Liver (tissue), 9 donors: Measurements from ENCODE around the gene ETF1. TPM values are rescaled to one million over a fixed set of nuclear protein-coding genes. Genes with fewer than 3 reads are reported as not detected.
A peak's percentile ranks its signal among the peaks of the same experiment; 100 is the strongest.
"Not testable (repeated sequence)": the region's sequence is repeated elsewhere in the genome, so short reads cannot be mapped to it uniquely, and the experiment has no call there.

Experiments used
- DNase-seq: peaks from one replicate; pipeline ENCODE4 v3.0.0-alpha.2; 2017; ENCODE audit warnings: low spot score
- H3K27ac ChIP-seq, 2 donors: one replicate each; pipeline ENCODE4 v1.7.0; 2013; ENCODE audit warnings: inconsistent platforms in 2 of 2, low read length in 2 of 2, control low read depth in 1 of 2, low read depth in 1 of 2, mild to moderate bottlenecking in 1 of 2
- H3K27me3 ChIP-seq, 4 donors: one replicate each; pipeline versions ENCODE4 v1.6.1 to v1.7.0; 2013; ENCODE audit warnings: low read length in 3 of 4, inconsistent platforms in 1 of 4, mild to moderate bottlenecking in 1 of 4, moderate library complexity in 1 of 4; ENCODE audit not compliant: control insufficient read depth in 4 of 4, insufficient read depth in 4 of 4
- H3K36me3 ChIP-seq, 4 donors: one replicate each; pipeline versions ENCODE4 v1.6.1 to v1.7.0; 2013; ENCODE audit warnings: low read length in 3 of 4, mild to moderate bottlenecking in 3 of 4, low read depth in 1 of 4, moderate library complexity in 1 of 4; ENCODE audit not compliant: control insufficient read depth in 4 of 4, insufficient read depth in 3 of 4
- H3K4me1 ChIP-seq, 4 donors: one replicate each; pipeline versions ENCODE4 v1.6.1 to v1.7.0; 2013; ENCODE audit warnings: low read length in 3 of 4, mild to moderate bottlenecking in 3 of 4, moderate library complexity in 1 of 4; ENCODE audit not compliant: control insufficient read depth in 4 of 4, insufficient read depth in 4 of 4
- H3K4me3 ChIP-seq, 3 donors: one replicate each; pipeline versions ENCODE4 v1.6.1 to v1.7.0; 2013; ENCODE audit warnings: low read length in 3 of 3, control low read depth in 1 of 3, low read depth in 1 of 3, mild to moderate bottlenecking in 1 of 3
- H3K9ac ChIP-seq, 2 donors: one replicate each; pipeline ENCODE4 v1.7.0; 2013; ENCODE audit warnings: low read length in 2 of 2, mild to moderate bottlenecking in 2 of 2, moderate library complexity in 2 of 2, control low read depth in 1 of 2, low read depth in 1 of 2
- H3K9me3 ChIP-seq, 4 donors: one replicate each; pipeline versions ENCODE4 v1.6.1 to v1.7.0; 2013; ENCODE audit warnings: low read length in 3 of 4; ENCODE audit not compliant: control insufficient read depth in 4 of 4
- CTCF ChIP-seq: fragments of 150-350 bp; IDR thresholded peaks from 2 replicates; pipeline ENCODE4 v1.5.1; 2017; ENCODE audit warnings: improper control_type of control experiment, low read depth, low read length; ENCODE audit not compliant: missing input control
- EGR1 ChIP-seq, 2 donors: IDR thresholded peaks; 2 replicates each; pipeline ENCODE4 v1.6.1; 2016 to 2018; ENCODE audit warnings: antibody characterized with exemption in 2 of 2, low read depth in 2 of 2
- FOXA1 ChIP-seq: IDR thresholded peaks from 2 replicates; pipeline ENCODE4 v1.6.1; 2016; ENCODE audit warnings: antibody characterized with exemption
- FOXA2 ChIP-seq: IDR thresholded peaks from 2 replicates; pipeline ENCODE4 v1.6.1; 2016; ENCODE audit warnings: antibody characterized with exemption
- GABPA ChIP-seq, 2 donors: IDR thresholded peaks in 1 of 2; conservative IDR thresholded peaks in 1 of 2; 2 replicates each; pipeline ENCODE4 v1.6.1; 2016; ENCODE audit warnings: antibody characterized with exemption in 2 of 2, mild to moderate bottlenecking in 1 of 2, moderate library complexity in 1 of 2
- HNF4A ChIP-seq, 2 donors: conservative IDR thresholded peaks; 2 replicates each; pipeline ENCODE4 v1.6.1; 2016; ENCODE audit warnings: antibody characterized with exemption in 2 of 2, mild to moderate bottlenecking in 2 of 2
- HNF4G ChIP-seq: IDR thresholded peaks from 2 replicates; pipeline ENCODE4 v1.6.1; 2016; ENCODE audit warnings: antibody characterized with exemption
- JUND ChIP-seq, 2 donors: IDR thresholded peaks; 2 replicates each; pipeline ENCODE4 v1.6.1; 2016; ENCODE audit warnings: antibody characterized with exemption in 2 of 2
- MAX ChIP-seq: IDR thresholded peaks from 2 replicates; pipeline ENCODE4 v1.6.1; 2016; ENCODE audit warnings: antibody characterized with exemption
- NR2F2 ChIP-seq: IDR thresholded peaks from 2 replicates; pipeline ENCODE4 v1.6.1; 2016; ENCODE audit warnings: antibody characterized with exemption
- RAD21 ChIP-seq, 2 donors: IDR thresholded peaks; 2 replicates each; pipeline ENCODE4 v1.6.1; 2016; ENCODE audit warnings: antibody characterized with exemption in 2 of 2, mild to moderate bottlenecking in 2 of 2
- RXRA ChIP-seq, 2 donors: IDR thresholded peaks; 2 replicates each; pipeline ENCODE4 v1.6.1; 2017 to 2018; ENCODE audit warnings: antibody characterized with exemption in 2 of 2, mild to moderate bottlenecking in 1 of 2
- SP1 ChIP-seq: IDR thresholded peaks from 2 replicates; pipeline ENCODE4 v1.6.1; 2018; ENCODE audit warnings: antibody characterized with exemption, mild to moderate bottlenecking
- TAF1 ChIP-seq: conservative IDR thresholded peaks from 2 replicates; pipeline ENCODE4 v1.6.1; 2016; ENCODE audit warnings: antibody characterized with exemption, mild to moderate bottlenecking
- YY1 ChIP-seq: IDR thresholded peaks from 2 replicates; pipeline ENCODE4 v1.6.1; 2016; ENCODE audit warnings: antibody characterized with exemption, mild to moderate bottlenecking
- whole genome bisulfite sequencing: extraction: QIAGEN DNeasy Blood & Tissue Kit; methylation state at CpG from one replicate; pipeline ENCODE4 v1.1.7; 2013; 5-methylcytosine and 5-hydroxymethylcytosine counted together
- polyA plus RNA-seq, 2 donors: library from polyadenylated mRNA; stranded (reverse) in 1 of 2; unstranded in 1 of 2; fragments of 200-250 nt in 1 of 2; fragments of >200 nt in 1 of 2; fragmentation: Nextera tagmentation in 1 of 2; extraction: Ambion mirVana in 1 of 2; gene quantifications; one replicate each; pipeline versions ENCODE4 v1.2.1 to v1.2.3, GENCODE V29; 2013 to 2015
- total RNA-seq, 2 donors: library from RNA; depleted of rRNA; stranded (reverse); fragments of >200 nt; gene quantifications; one replicate each; pipeline ENCODE4 v1.2.3, GENCODE V29; 2014
- TF ChIP-seq, protein P1 (sequence below): IDR thresholded peaks from 2 replicates; pipeline ENCODE4 v1.6.1; 2016; ENCODE audit warnings: antibody characterized with exemption
- TF ChIP-seq, protein P2 (sequence below): IDR thresholded peaks from 2 replicates; pipeline ENCODE4 v1.6.1; 2016; ENCODE audit warnings: antibody characterized with exemption
- TF ChIP-seq, protein P3 (sequence below): IDR thresholded peaks from 2 replicates; pipeline ENCODE4 v1.6.1; 2016; ENCODE audit warnings: antibody characterized with exemption, mild to moderate bottlenecking
- donor health status: healthy.
- donor health status: healthy.
- donor health status: healthy.
- donor health status: healthy.
- donor health status: healthy.

Gene ETF1
- total and polyA plus RNA-seq, 4 donors = 21.7 to 39.7 (median 31.1) TPM

GRCh38 chr5:138507485-138507884, 35.6 kb downstream of the ETF1 start:
- not testable (repeated sequence) for H3K4me3 ChIP-seq, H3K27me3 ChIP-seq, H3K9me3 ChIP-seq, DNase-seq, H3K9ac ChIP-seq
- Histone ChIP-seq H3K27ac (peak overlapping the region; percentile 56 to 66), H3K36me3 (peaks cover 11 to 27% (median 18%) of the 10 kb centered on the region in 4 donors), H3K4me1 (peaks cover 11 to 46% (median 39%) of the 10 kb centered on the region in 4 donors)
- WGBS = 39% methylated on average over 8 of the region's 8 CpGs
- TF ChIP-seq GABPA (IDR thresholded peaks at IDR 0.05 in 1 of 2, conservative IDR thresholded peaks at IDR 0.05 in 1 of 2) (peak in 1 of 2 donors; percentile 62), FOXA2 (peak; percentile 58), EGR1 (IDR thresholded peaks at IDR 0.05; ENCODE audit: low read depth in 2 of 2) (peak in 1 of 2 donors; percentile 43), HNF4A (conservative IDR thresholded peaks at IDR 0.05) (peak; percentile 65 to 75), SP1 (peak; percentile 63), RAD21 (IDR thresholded peaks at IDR 0.05) (peak in 1 of 2 donors; percentile 41), MAX (peak; percentile 73), YY1 (peak; percentile 69), JUND (IDR thresholded peaks at IDR 0.05) (peak; percentile 92 to 93), RXRA (IDR thresholded peaks at IDR 0.05) (peak; percentile 60 to 76)
- TF ChIP-seq, protein P1, sequence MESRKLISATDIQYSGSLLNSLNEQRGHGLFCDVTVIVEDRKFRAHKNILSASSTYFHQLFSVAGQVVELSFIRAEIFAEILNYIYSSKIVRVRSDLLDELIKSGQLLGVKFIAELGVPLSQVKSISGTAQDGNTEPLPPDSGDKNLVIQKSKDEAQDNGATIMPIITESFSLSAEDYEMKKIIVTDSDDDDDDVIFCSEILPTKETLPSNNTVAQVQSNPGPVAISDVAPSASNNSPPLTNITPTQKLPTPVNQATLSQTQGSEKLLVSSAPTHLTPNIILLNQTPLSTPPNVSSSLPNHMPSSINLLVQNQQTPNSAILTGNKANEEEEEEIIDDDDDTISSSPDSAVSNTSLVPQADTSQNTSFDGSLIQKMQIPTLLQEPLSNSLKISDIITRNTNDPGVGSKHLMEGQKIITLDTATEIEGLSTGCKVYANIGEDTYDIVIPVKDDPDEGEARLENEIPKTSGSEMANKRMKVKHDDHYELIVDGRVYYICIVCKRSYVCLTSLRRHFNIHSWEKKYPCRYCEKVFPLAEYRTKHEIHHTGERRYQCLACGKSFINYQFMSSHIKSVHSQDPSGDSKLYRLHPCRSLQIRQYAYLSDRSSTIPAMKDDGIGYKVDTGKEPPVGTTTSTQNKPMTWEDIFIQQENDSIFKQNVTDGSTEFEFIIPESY = peak; percentile 84
- TF ChIP-seq, protein P2, sequence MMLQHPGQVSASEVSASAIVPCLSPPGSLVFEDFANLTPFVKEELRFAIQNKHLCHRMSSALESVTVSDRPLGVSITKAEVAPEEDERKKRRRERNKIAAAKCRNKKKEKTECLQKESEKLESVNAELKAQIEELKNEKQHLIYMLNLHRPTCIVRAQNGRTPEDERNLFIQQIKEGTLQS = peak; percentile 81

DNA sequence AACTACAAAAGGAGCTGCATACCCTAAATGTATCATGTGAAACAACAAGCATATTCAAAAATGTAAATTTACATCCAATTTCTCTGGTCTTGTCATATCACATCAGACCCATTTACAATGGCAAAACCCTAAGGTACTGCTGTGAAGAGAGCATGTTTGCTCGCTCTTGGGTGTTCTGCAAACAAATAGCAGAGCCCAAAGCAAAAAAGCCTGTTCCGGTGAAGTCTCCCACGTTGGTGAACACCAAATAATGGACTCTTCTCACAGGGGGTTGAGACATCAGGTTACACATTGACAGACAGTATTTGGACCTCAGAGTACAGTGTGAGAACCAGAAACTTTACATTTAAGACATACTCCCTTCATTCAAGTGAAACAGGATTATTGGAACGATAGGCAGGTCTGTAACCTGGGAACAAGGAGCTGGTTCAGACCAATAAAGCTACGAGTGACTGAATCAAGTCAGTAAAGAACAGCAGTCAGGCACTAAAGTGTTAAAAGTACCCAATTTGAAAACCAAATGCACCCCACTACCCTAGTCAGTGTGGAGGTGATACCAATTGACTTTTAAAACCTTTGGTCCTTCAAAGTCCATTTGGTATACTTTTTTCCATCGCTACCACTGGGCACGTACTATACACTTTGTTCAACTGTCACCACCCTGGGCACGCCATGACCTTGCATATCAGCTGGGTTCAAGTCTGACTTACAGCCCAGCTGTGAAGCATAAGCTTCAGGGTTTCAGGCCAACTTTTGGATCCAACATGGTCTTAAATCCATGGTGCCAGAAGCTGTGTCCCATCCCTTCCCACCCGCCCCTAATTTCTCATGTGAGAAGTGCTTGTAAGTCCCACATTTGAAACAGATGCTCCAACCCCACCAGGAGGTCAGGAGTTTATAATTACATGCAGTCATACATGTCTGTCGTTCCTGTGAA, 36.4 kb downstream of the ETF1 start:
- TF ChIP-seq HNF4G (no peak), RAD21 (IDR thresholded peaks at IDR 0.05) (peak; percentile 9 to 18), JUND (IDR thresholded peaks at IDR 0.05) (no peak), HNF4A (conservative IDR thresholded peaks at IDR 0.05) (peak; percentile 50 to 60), YY1 (peak; percentile 59), SP1 (peak; percentile 23), FOXA2 (no peak), RXRA (IDR thresholded peaks at IDR 0.05) (peak in 1 of 2 donors; percentile 26), EGR1 (IDR thresholded peaks at IDR 0.05; ENCODE audit: low read depth in 2 of 2) (no peak), TAF1 (no peak), NR2F2 (no peak), FOXA1 (no peak), GABPA (IDR thresholded peaks at IDR 0.05 in 1 of 2, conservative IDR thresholded peaks at IDR 0.05 in 1 of 2) (peak in 1 of 2 donors; percentile 68), MAX (no peak), CTCF (no peak)
- TF ChIP-seq, protein P3, sequence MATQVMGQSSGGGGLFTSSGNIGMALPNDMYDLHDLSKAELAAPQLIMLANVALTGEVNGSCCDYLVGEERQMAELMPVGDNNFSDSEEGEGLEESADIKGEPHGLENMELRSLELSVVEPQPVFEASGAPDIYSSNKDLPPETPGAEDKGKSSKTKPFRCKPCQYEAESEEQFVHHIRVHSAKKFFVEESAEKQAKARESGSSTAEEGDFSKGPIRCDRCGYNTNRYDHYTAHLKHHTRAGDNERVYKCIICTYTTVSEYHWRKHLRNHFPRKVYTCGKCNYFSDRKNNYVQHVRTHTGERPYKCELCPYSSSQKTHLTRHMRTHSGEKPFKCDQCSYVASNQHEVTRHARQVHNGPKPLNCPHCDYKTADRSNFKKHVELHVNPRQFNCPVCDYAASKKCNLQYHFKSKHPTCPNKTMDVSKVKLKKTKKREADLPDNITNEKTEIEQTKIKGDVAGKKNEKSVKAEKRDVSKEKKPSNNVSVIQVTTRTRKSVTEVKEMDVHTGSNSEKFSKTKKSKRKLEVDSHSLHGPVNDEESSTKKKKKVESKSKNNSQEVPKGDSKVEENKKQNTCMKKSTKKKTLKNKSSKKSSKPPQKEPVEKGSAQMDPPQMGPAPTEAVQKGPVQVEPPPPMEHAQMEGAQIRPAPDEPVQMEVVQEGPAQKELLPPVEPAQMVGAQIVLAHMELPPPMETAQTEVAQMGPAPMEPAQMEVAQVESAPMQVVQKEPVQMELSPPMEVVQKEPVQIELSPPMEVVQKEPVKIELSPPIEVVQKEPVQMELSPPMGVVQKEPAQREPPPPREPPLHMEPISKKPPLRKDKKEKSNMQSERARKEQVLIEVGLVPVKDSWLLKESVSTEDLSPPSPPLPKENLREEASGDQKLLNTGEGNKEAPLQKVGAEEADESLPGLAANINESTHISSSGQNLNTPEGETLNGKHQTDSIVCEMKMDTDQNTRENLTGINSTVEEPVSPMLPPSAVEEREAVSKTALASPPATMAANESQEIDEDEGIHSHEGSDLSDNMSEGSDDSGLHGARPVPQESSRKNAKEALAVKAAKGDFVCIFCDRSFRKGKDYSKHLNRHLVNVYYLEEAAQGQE = no peak
- TF ChIP-seq, protein P2 = no peak
- TF ChIP-seq, protein P1 = peak; percentile 45
- no peak for DNase-seq
- H3K36me3 ChIP-seq = peaks cover 11 to 23% (median 14%) of the 10 kb centered on the region in 4 donors
- H3K4me3 ChIP-seq = no peak overlapping the region
- peaks cover 11 to 51% (median 40%) of the 10 kb centered on the region in 4 donors for H3K4me1 ChIP-seq
- no peak overlapping the region for H3K9ac ChIP-seq
- peak overlapping the region; percentile 19 to 66 for H3K27ac ChIP-seq
- no peaks in the 10 kb centered on the region for H3K9me3 ChIP-seq
- WGBS = 47% methylated on average over 10 of the region's 10 CpGs
- no peaks in the 10 kb centered on the region for H3K27me3 ChIP-seq
